HG03139 (cell line): ENCODE results near the gene NMT1.

Source experiments
- ATAC-seq: cut with Tn5 transposase; IDR thresholded peaks from one replicate; pipeline ENCODE4 v1.9.1; 2021; ENCODE audit not compliant: unreplicated experiment

The NMT1 gene

GRCh38 chr17:45104029-45104428 lies 42.9 kb downstream of the NMT1 start:
- no peak for ATAC-seq

- no peak for ATAC-seq
Observed at GRCh38 chr17:45104497-45104896, 43.4 kb downstream of the NMT1 start.

GRCh38 chr17:45104907-45105624 lies 43.9 kb downstream of the NMT1 start:
- ATAC-seq, result no peak

- no peak for ATAC-seq
Observed at GRCh38 chr17:45106096-45106495, 45.0 kb downstream of the NMT1 start.

GRCh38 chr17:45106582-45106981 lies 45.5 kb downstream of the NMT1 start:
- no peak for ATAC-seq

- no peak for ATAC-seq
Observed at GRCh38 chr17:45107293-45108010, 46.3 kb downstream of the NMT1 start.

GRCh38 chr17:45108051-45108450 lies 46.9 kb downstream of the NMT1 start:
- no peak for ATAC-seq

GRCh38 chr17:45108595-45109521 lies 47.7 kb downstream of the NMT1 start:
- no peak for ATAC-seq

GRCh38 chr17:45110676-45111611 lies 49.8 kb downstream of the NMT1 start:
- ATAC-seq, result no peak

- ATAC-seq, result no peak
Observed at GRCh38 chr17:45111850-45112249, 50.7 kb downstream of the NMT1 start.

- no peak for ATAC-seq
Observed at GRCh38 chr17:45112559-45113423, 51.7 kb downstream of the NMT1 start.

- ATAC-seq, result no peak
Observed at GRCh38 chr17:45113424-45113754, 52.3 kb downstream of the NMT1 start.

GRCh38 chr17:45114117-45114932 lies 53.2 kb downstream of the NMT1 start:
- no peak for ATAC-seq

- no peak for ATAC-seq
Observed at GRCh38 chr17:45115015-45115625, 54.0 kb downstream of the NMT1 start.

- no peak for ATAC-seq
Observed at GRCh38 chr17:45115871-45116270, 54.8 kb downstream of the NMT1 start.

GRCh38 chr17:45116434-45117016 lies 55.4 kb downstream of the NMT1 start:
- ATAC-seq, result no peak

- no peak for ATAC-seq
Observed at GRCh38 chr17:45117334-45117733, 56.2 kb downstream of the NMT1 start.
